ENCODE results near the gene CBLC.
"Not testable (repeated sequence)": the region's sequence is repeated elsewhere in the genome, so short reads cannot be mapped to it uniquely, and the experiment has no call there.

CBLC gene

GRCh38 chr19:44775676-44776240 is 1.9 kb upstream of the CBLC start:
- Histone ChIP-seq H3K4me3 (ENCODE audit: low read length in 2 of 2) (no peak overlapping the region), H2BK5ac (ENCODE audit: low read length) (no peak overlapping the region), H2BK15ac (ENCODE audit: low read length) (no peak overlapping the region), H3K4ac (ENCODE audit: low read length) (no peak overlapping the region), H3K23ac (ENCODE audit: low read depth, low read length, poor library complexity) (no peak overlapping the region), H3K14ac (ENCODE audit: low read length) (no peak overlapping the region), H2AFZ (ENCODE audit: low read length) (no peak overlapping the region), H4K91ac (ENCODE audit: low read depth, low read length, poor library complexity) (no peak overlapping the region), H3K9ac (ENCODE audit: low read depth, low read length, poor library complexity) (no peak overlapping the region), H2AK5ac (ENCODE audit: low read depth, low read length) (no peak overlapping the region), H3K79me1 (ENCODE audit: low read depth, low read length) (no peaks in the 10 kb centered on the region), H3K36me3 (replicated peaks in 1 of 2; ENCODE audit: control insufficient read depth in 2 of 2, insufficient read depth in 2 of 2, low read length in 2 of 2) (no peaks in the 10 kb centered on the region), H3K4me2 (ENCODE audit: insufficient read depth, low read length, poor library complexity, severe bottlenecking) (no peak overlapping the region), H2BK12ac (ENCODE audit: low read length) (no peak overlapping the region), H3K4me1 (ENCODE audit: control insufficient read depth in 2 of 2, insufficient read depth in 1 of 2, low read depth in 1 of 2, low read length in 2 of 2) (peaks cover 0 to 2% of the 10 kb centered on the region in 2 donors), H3K18ac (ENCODE audit: low read length) (peak overlapping the region; percentile 28), H3K27ac (replicated peaks; ENCODE audit: low read length) (no peak overlapping the region), H3K9me3 (replicated peaks in 1 of 2; ENCODE audit: control insufficient read depth in 2 of 2, insufficient read depth in 1 of 2, low read depth in 1 of 2, low read length in 2 of 2) (no peaks in the 10 kb centered on the region), H2BK120ac (ENCODE audit: low read depth, low read length) (no peak overlapping the region), H3K27me3 (ENCODE audit: control insufficient read depth in 3 of 3, insufficient read depth in 3 of 3, low read depth in 1 of 3, low read length in 3 of 3) (peaks cover 0 to 26% (median 6%) of the 10 kb centered on the region in 3 experiments), H4K8ac (ENCODE audit: low read depth, low read length) (no peak overlapping the region)
- WGBS, 2 donors (ENCODE audit: extremely low coverage in 2 of 2, insufficient read length in 2 of 2, insufficient replicate concordance in 1 of 2), result no CpG with 5 or more reads among the region's 6 CpGs
- DNase-seq (ENCODE audit: low spot score), result no peak

- Histone ChIP-seq H3K4me2 (ENCODE audit: insufficient read depth, low read length, poor library complexity, severe bottlenecking) (no peak overlapping the region), H3K36me3 (replicated peaks in 1 of 2; ENCODE audit: control insufficient read depth in 2 of 2, insufficient read depth in 2 of 2, low read length in 2 of 2) (no peaks in the 10 kb centered on the region), H2BK120ac (ENCODE audit: low read depth, low read length) (no peak overlapping the region), H3K23ac (ENCODE audit: low read depth, low read length, poor library complexity) (peak overlapping the region; percentile 17), H2AK5ac (ENCODE audit: low read depth, low read length) (peak overlapping the region; percentile 93), H2AFZ (ENCODE audit: low read length) (no peak overlapping the region), H2BK12ac (ENCODE audit: low read length) (no peak overlapping the region), H3K4me1 (ENCODE audit: control insufficient read depth in 2 of 2, insufficient read depth in 1 of 2, low read depth in 1 of 2, low read length in 2 of 2) (no peaks in the 10 kb centered on the region), H3K9me3 (replicated peaks in 1 of 2; ENCODE audit: control insufficient read depth in 2 of 2, insufficient read depth in 1 of 2, low read depth in 1 of 2, low read length in 2 of 2) (no peaks in the 10 kb centered on the region), H3K4me3 (ENCODE audit: low read length in 2 of 2) (no peak overlapping the region), H3K4ac (ENCODE audit: low read length) (no peak overlapping the region), H3K27ac (replicated peaks; ENCODE audit: low read length) (no peak overlapping the region), H3K18ac (ENCODE audit: low read length) (no peak overlapping the region), H2BK15ac (ENCODE audit: low read length) (peak overlapping the region; percentile 49), H4K8ac (ENCODE audit: low read depth, low read length) (no peak overlapping the region), H3K9ac (ENCODE audit: low read depth, low read length, poor library complexity) (no peak overlapping the region), H3K27me3 (ENCODE audit: control insufficient read depth in 3 of 3, insufficient read depth in 3 of 3, low read depth in 1 of 3, low read length in 3 of 3) (peaks cover 0 to 26% (median 6%) of the 10 kb centered on the region in 3 experiments), H3K79me1 (ENCODE audit: low read depth, low read length) (no peaks in the 10 kb centered on the region), H4K91ac (ENCODE audit: low read depth, low read length, poor library complexity) (no peak overlapping the region), H2BK5ac (ENCODE audit: low read length) (no peak overlapping the region), H3K14ac (ENCODE audit: low read length) (peak overlapping the region; percentile 8)
- no CpG with 5 or more reads among the region's 23 CpGs for WGBS, 2 donors (ENCODE audit: extremely low coverage in 2 of 2, insufficient read length in 2 of 2, insufficient replicate concordance in 1 of 2)
- DNase-seq (ENCODE audit: low spot score), result no peak
These were observed 1.1 kb upstream of the CBLC start for GRCh38 chr19:44776402-44777096.

- no CpG with 5 or more reads among the region's 2 CpGs for WGBS, 2 donors (ENCODE audit: extremely low coverage in 2 of 2, insufficient read length in 2 of 2, insufficient replicate concordance in 1 of 2)
- Histone ChIP-seq H2BK15ac (ENCODE audit: low read length) (no peak overlapping the region), H3K14ac (ENCODE audit: low read length) (no peak overlapping the region), H3K4me1 (ENCODE audit: control insufficient read depth in 2 of 2, insufficient read depth in 1 of 2, low read depth in 1 of 2, low read length in 2 of 2) (no peaks in the 10 kb centered on the region), H3K4ac (ENCODE audit: low read length) (no peak overlapping the region), H3K18ac (ENCODE audit: low read length) (no peak overlapping the region), H4K91ac (ENCODE audit: low read depth, low read length, poor library complexity) (no peak overlapping the region), H3K4me3 (ENCODE audit: low read length in 2 of 2) (no peak overlapping the region), H2BK120ac (ENCODE audit: low read depth, low read length) (no peak overlapping the region), H2AFZ (ENCODE audit: low read length) (no peak overlapping the region), H2BK12ac (ENCODE audit: low read length) (no peak overlapping the region), H3K9ac (ENCODE audit: low read depth, low read length, poor library complexity) (no peak overlapping the region), H3K79me1 (ENCODE audit: low read depth, low read length) (no peaks in the 10 kb centered on the region), H3K4me2 (ENCODE audit: insufficient read depth, low read length, poor library complexity, severe bottlenecking) (no peak overlapping the region), H3K27ac (replicated peaks; ENCODE audit: low read length) (no peak overlapping the region), H2BK5ac (ENCODE audit: low read length) (no peak overlapping the region), H3K27me3 (ENCODE audit: control insufficient read depth in 3 of 3, insufficient read depth in 3 of 3, low read depth in 1 of 3, low read length in 3 of 3) (peaks cover 0 to 20% (median 6%) of the 10 kb centered on the region in 3 experiments), H3K36me3 (replicated peaks in 1 of 2; ENCODE audit: control insufficient read depth in 2 of 2, insufficient read depth in 2 of 2, low read length in 2 of 2) (no peaks in the 10 kb centered on the region), H3K9me3 (replicated peaks in 1 of 2; ENCODE audit: control insufficient read depth in 2 of 2, insufficient read depth in 1 of 2, low read depth in 1 of 2, low read length in 2 of 2) (no peaks in the 10 kb centered on the region), H4K8ac (ENCODE audit: low read depth, low read length) (no peak overlapping the region), H3K23ac (ENCODE audit: low read depth, low read length, poor library complexity) (no peak overlapping the region), H2AK5ac (ENCODE audit: low read depth, low read length) (no peak overlapping the region)
- no peak for DNase-seq (ENCODE audit: low spot score)
These were observed 1.5 kb downstream of the CBLC start for GRCh38 chr19:44779150-44779549.

DNA sequence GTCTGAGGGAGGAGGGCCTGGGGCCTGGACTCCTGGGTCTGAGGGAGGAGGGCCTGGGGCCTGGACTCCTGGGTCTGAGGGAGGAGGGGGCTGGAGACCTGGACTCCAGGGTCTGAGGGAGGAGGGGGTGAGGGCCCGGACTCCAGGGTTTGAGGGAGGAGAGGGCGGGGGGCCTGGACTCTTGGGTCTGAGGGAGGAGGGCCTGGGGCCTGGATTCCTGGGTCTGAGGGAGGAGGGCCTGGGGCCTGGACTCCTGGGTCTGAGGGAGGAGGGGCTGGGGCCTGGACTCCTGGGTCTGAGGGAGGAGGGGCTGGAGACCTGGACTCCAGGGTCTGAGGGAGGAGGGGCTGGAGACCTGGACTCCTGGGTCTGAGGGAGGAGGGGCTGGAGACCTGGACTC is 4.0 kb downstream of the CBLC start:
- not testable (repeated sequence) for H3K4me2 ChIP-seq (ENCODE audit: insufficient read depth, low read length, poor library complexity, severe bottlenecking); H2AFZ ChIP-seq (ENCODE audit: low read length); H2BK15ac ChIP-seq (ENCODE audit: low read length); H3K18ac ChIP-seq (ENCODE audit: low read length); H3K79me1 ChIP-seq (ENCODE audit: low read depth, low read length); H4K8ac ChIP-seq (ENCODE audit: low read depth, low read length); H3K9ac ChIP-seq (ENCODE audit: low read depth, low read length, poor library complexity); H2BK120ac ChIP-seq (ENCODE audit: low read depth, low read length); H3K23ac ChIP-seq (ENCODE audit: low read depth, low read length, poor library complexity); H2BK12ac ChIP-seq (ENCODE audit: low read length); H3K9me3 ChIP-seq (replicated peaks in 1 of 2; ENCODE audit: control insufficient read depth in 2 of 2, insufficient read depth in 1 of 2, low read depth in 1 of 2, low read length in 2 of 2); H3K4ac ChIP-seq (ENCODE audit: low read length); H3K27ac ChIP-seq (replicated peaks; ENCODE audit: low read length); H3K14ac ChIP-seq (ENCODE audit: low read length); H2BK5ac ChIP-seq (ENCODE audit: low read length); DNase-seq (ENCODE audit: low spot score); H3K36me3 ChIP-seq (replicated peaks in 1 of 2; ENCODE audit: control insufficient read depth in 2 of 2, insufficient read depth in 2 of 2, low read length in 2 of 2); H2AK5ac ChIP-seq (ENCODE audit: low read depth, low read length); H4K91ac ChIP-seq (ENCODE audit: low read depth, low read length, poor library complexity); H3K4me1 ChIP-seq (ENCODE audit: control insufficient read depth in 2 of 2, insufficient read depth in 1 of 2, low read depth in 1 of 2, low read length in 2 of 2); H3K4me3 ChIP-seq (ENCODE audit: low read length in 2 of 2)
- peaks cover 0 to 11% (median 6%) of the 10 kb centered on the region in 3 experiments for H3K27me3 ChIP-seq (ENCODE audit: control insufficient read depth in 3 of 3, insufficient read depth in 3 of 3, low read depth in 1 of 3, low read length in 3 of 3)
- no CpG with 5 or more reads among the region's 2 CpGs for WGBS, 2 donors (ENCODE audit: extremely low coverage in 2 of 2, insufficient read length in 2 of 2, insufficient replicate concordance in 1 of 2)
